HepG2 (cell line): ENCODE data around the gene RPS6KA5. TPM values are rescaled to one million over a fixed set of nuclear protein-coding genes. Genes with fewer than 3 reads are reported as not detected.
A peak's percentile ranks its signal among the peaks of the same experiment; 100 is the strongest.

Experiments used
- BCL6 ChIP-seq: IDR thresholded peaks from 2 replicates; pipeline ENCODE4 v1.6.1; 2016; ENCODE audit warnings: missing genetic modification reagents, missing compliant biosample characterization
- GATA4 ChIP-seq: sonication (generic); IDR thresholded peaks from 2 replicates; pipeline ENCODE4 v1.6.1; 2016; ENCODE audit warnings: antibody characterized with exemption, low read depth, borderline replicate concordance
- HHEX ChIP-seq: IDR thresholded peaks from 2 replicates; pipeline ENCODE4 v1.6.1; 2016; ENCODE audit warnings: control low read depth
- JUN ChIP-seq: sonication (generic); formaldehyde crosslinking; IDR thresholded peaks from 2 replicates; pipeline ENCODE4 v1.4.0; 2020; ENCODE audit warnings: mild to moderate bottlenecking, missing genetic modification reagents
- LCORL ChIP-seq, 2 experiments: fragments of 450-650 bp in 1 of 2; sonication (generic) in 1 of 2; formaldehyde crosslinking in 1 of 2; IDR thresholded peaks; 2 replicates each; pipeline versions ENCODE4 v1.5.0 to v1.6.1; 2017 to 2020; ENCODE audit warnings: antibody characterized with exemption in 1 of 2, missing genetic modification reagents in 1 of 2
- POLR2AphosphoS2 ChIP-seq: IDR thresholded peaks from 2 replicates; pipeline ENCODE4 v1.6.1; 2011; ENCODE audit warnings: low read depth, low read length, improper control_type of control experiment
- RBAK ChIP-seq: sonication (generic); formaldehyde crosslinking; IDR thresholded peaks from 2 replicates; pipeline ENCODE4 v1.5.1; 2020; ENCODE audit warnings: mild to moderate bottlenecking, missing genetic modification reagents
- RFXANK ChIP-seq: IDR thresholded peaks from 2 replicates; pipeline ENCODE4 v1.6.1; 2016
- SOX13 ChIP-seq, 3 experiments: fragments of 450-650 bp in 1 of 3; sonication (generic) in 1 of 3; formaldehyde crosslinking in 1 of 3; IDR thresholded peaks in 2 of 3; conservative IDR thresholded peaks in 1 of 3; 2 replicates each; pipeline versions ENCODE4 v1.5.0 to v1.6.1; 2016 to 2020; ENCODE audit warnings: antibody characterized with exemption in 1 of 3, mild to moderate bottlenecking in 1 of 3, missing compliant biosample characterization in 1 of 3, missing genetic modification reagents in 1 of 3, moderate library complexity in 1 of 3
- ZBTB7B ChIP-seq: sonication (generic); formaldehyde crosslinking; IDR thresholded peaks from 2 replicates; pipeline ENCODE4 v1.4.0; 2020; ENCODE audit warnings: missing genetic modification reagents
- ZFP36 ChIP-seq: fragments of 150-350 bp; IDR thresholded peaks from 2 replicates; pipeline ENCODE4 v1.6.1; 2018; ENCODE audit warnings: borderline replicate concordance, low read length, low read depth; ENCODE audit not compliant: partially characterized antibody
- ZNF101 ChIP-seq: sonication (generic); formaldehyde crosslinking; IDR thresholded peaks from 2 replicates; pipeline ENCODE4 v1.4.0; 2020; ENCODE audit warnings: mild to moderate bottlenecking, low read depth, missing genetic modification reagents, borderline replicate concordance
- ZNF124 ChIP-seq: sonication (generic); formaldehyde crosslinking; IDR thresholded peaks from 2 replicates; pipeline ENCODE4 v1.4.0; 2020; ENCODE audit warnings: missing genetic modification reagents
- ZNF337 ChIP-seq: sonication (generic); formaldehyde crosslinking; IDR thresholded peaks from 2 replicates; pipeline ENCODE4 v1.5.1; 2020; ENCODE audit warnings: missing genetic modification reagents, low read depth, mild to moderate bottlenecking, borderline replicate concordance
- ZNF430 ChIP-seq: sonication (generic); formaldehyde crosslinking; IDR thresholded peaks from 2 replicates; pipeline ENCODE4 v1.9.0; 2021; ENCODE audit warnings: mild to moderate bottlenecking, missing genetic modification reagents
- ZNF44 ChIP-seq: sonication (generic); formaldehyde crosslinking; IDR thresholded peaks from 2 replicates; pipeline ENCODE4 v1.5.1; 2020; ENCODE audit warnings: mild to moderate bottlenecking, missing genetic modification reagents
- ZNF556 ChIP-seq: sonication (generic); formaldehyde crosslinking; IDR thresholded peaks from 2 replicates; pipeline ENCODE4 v1.4.0; 2020; ENCODE audit warnings: mild to moderate bottlenecking, missing genetic modification reagents, borderline replicate concordance
- ZNF780A ChIP-seq: sonication (generic); formaldehyde crosslinking; IDR thresholded peaks from 2 replicates; pipeline ENCODE4 v1.8.0; 2022; ENCODE audit warnings: mild to moderate bottlenecking, missing genetic modification reagents, moderate library complexity
- polyA plus RNA-seq, 8 experiments: library from polyadenylated mRNA; depleted of rRNA in 3 of 8; stranded (reverse) in 7 of 8; unstranded in 1 of 8; fragments of >200 nt; fragmentation: Illumina TruSeq in 4 of 8; extraction: Trizol in 4 of 8; gene quantifications; 2 replicates each; pipeline versions ENCODE4 v1.2.1 to v1.2.3, GENCODE V29; 2011 to 2016; ENCODE audit warnings: low read depth in 4 of 8, missing spikeins in 1 of 8, mixed read lengths in 1 of 8; ENCODE audit not compliant: insufficient read depth in 1 of 8
- total RNA-seq, 5 experiments: library from RNA; depleted of rRNA; stranded (reverse); fragments of >200 nt; fragmentation: Illumina TruSeq; extraction: Trizol; gene quantifications; 2 replicates each; pipeline ENCODE4 v1.2.3, GENCODE V29; 2016; ENCODE audit warnings: low read depth in 1 of 5
- TF ChIP-seq, protein P1 (sequence below): sonication (generic); formaldehyde crosslinking; IDR thresholded peaks from 2 replicates; pipeline ENCODE4 v1.8.0; 2022; ENCODE audit warnings: mild to moderate bottlenecking, missing genetic modification reagents
- TF ChIP-seq, protein P2 (sequence below): sonication (generic); formaldehyde crosslinking; IDR thresholded peaks from 2 replicates; pipeline ENCODE4 v1.9.0; 2021; ENCODE audit warnings: missing genetic modification reagents, borderline replicate concordance
- TF ChIP-seq, protein P3 (sequence below), 2 experiments: fragments of 450-650 bp in 1 of 2; sonication (generic) in 1 of 2; formaldehyde crosslinking; IDR thresholded peaks; 2 replicates each; pipeline versions ENCODE4 v1.5.0 to v1.8.0; 2020 to 2022; ENCODE audit warnings: mild to moderate bottlenecking in 1 of 2, missing genetic modification reagents in 1 of 2
- TF ChIP-seq, protein P4 (sequence below): sonication (generic); formaldehyde crosslinking; IDR thresholded peaks from 2 replicates; pipeline ENCODE4 v1.5.0; 2020; ENCODE audit warnings: mild to moderate bottlenecking, missing genetic modification reagents, moderate library complexity

The RPS6KA5 gene
- total and polyA plus RNA-seq, 2 of the 13 experiments (the other 11 are each of a cell fraction or from before 2014, with no cell fraction given) = 0.50 to 0.58 TPM

DNA sequence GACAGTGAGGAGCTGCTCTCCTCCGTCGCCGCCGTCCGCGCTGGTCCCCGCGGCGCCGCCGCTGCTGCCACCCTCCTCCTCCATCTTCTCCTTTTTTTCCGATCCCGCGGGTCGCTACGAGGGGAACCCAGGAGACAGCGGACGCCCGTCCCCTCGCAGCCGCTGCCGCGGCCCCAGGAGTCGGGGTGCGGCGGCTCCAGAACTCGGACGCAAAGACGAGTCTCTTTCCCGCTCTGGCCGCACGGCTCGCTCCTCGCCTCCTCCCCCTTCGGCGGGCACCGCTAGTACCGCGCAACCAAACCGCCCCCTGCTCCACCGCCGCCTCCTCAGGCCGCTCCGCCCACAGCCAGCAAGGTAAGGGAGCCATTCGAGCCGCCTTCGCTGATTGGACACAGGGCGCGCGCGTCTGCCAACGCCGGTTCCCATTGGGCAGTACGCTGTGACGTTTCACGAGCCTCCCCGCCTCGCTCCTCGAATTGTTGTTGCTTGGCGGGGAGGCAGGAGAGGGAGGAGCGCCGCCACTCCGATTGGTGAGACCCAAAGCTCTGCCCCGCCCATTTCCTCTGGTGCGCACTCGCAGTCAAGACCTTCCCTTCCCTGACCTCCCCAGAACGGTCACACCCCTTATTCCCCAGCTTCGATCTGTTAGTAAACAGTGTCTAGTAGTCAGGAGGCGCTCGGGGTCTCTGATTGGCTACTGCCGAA lies at the start of gene RPS6KA5 (continued):
- TF ChIP-seq ZFP36 (no peak), GATA4 (no peak), LCORL (IDR thresholded peaks at IDR 0.05) (no peak), LCORL (CRISPR knock-in tag; IDR thresholded peaks at IDR 0.05) (peak; percentile 71), HHEX (no peak), RFXANK (CRISPR knock-in tag) (peak; percentile 90; the same call in 1 of the 2 replicates), BCL6 (CRISPR knock-in tag) (no peak), JUN (CRISPR knock-in tag) (no peak), ZNF337 (CRISPR knock-in tag) (no peak), ZNF780A (CRISPR knock-in tag) (no peak), ZNF430 (CRISPR knock-in tag) (no peak), RBAK (CRISPR knock-in tag) (no peak), POLR2AphosphoS2 (no peak), ZNF101 (no peak), ZNF44 (CRISPR knock-in tag) (no peak), ZNF556 (CRISPR knock-in tag) (no peak; the same call in 1 of the 2 replicates), ZBTB7B (CRISPR knock-in tag) (no peak), ZNF124 (CRISPR knock-in tag) (peak; percentile 17; the same call in 1 of the 2 replicates), SOX13 (IDR thresholded peaks at IDR 0.05) (peak; percentile 56; the same call in 1 of the 2 replicates), SOX13 (CRISPR knock-in tag; conservative IDR thresholded peaks at IDR 0.05 in 1 of 2, IDR thresholded peaks at IDR 0.05 in 1 of 2) (0 out of 4 replicates have a peak, but pooled peaks of 1 of the 2 experiments have one; percentile 2)
- TF ChIP-seq, protein P1, sequence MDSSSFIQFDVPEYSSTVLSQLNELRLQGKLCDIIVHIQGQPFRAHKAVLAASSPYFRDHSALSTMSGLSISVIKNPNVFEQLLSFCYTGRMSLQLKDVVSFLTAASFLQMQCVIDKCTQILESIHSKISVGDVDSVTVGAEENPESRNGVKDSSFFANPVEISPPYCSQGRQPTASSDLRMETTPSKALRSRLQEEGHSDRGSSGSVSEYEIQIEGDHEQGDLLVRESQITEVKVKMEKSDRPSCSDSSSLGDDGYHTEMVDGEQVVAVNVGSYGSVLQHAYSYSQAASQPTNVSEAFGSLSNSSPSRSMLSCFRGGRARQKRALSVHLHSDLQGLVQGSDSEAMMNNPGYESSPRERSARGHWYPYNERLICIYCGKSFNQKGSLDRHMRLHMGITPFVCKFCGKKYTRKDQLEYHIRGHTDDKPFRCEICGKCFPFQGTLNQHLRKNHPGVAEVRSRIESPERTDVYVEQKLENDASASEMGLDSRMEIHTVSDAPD (CRISPR knock-in tag) = no peak
- TF ChIP-seq, protein P2, sequence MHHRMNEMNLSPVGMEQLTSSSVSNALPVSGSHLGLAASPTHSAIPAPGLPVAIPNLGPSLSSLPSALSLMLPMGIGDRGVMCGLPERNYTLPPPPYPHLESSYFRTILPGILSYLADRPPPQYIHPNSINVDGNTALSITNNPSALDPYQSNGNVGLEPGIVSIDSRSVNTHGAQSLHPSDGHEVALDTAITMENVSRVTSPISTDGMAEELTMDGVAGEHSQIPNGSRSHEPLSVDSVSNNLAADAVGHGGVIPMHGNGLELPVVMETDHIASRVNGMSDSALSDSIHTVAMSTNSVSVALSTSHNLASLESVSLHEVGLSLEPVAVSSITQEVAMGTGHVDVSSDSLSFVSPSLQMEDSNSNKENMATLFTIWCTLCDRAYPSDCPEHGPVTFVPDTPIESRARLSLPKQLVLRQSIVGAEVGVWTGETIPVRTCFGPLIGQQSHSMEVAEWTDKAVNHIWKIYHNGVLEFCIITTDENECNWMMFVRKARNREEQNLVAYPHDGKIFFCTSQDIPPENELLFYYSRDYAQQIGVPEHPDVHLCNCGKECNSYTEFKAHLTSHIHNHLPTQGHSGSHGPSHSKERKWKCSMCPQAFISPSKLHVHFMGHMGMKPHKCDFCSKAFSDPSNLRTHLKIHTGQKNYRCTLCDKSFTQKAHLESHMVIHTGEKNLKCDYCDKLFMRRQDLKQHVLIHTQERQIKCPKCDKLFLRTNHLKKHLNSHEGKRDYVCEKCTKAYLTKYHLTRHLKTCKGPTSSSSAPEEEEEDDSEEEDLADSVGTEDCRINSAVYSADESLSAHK (CRISPR knock-in tag) = no peak
- TF ChIP-seq, protein P3, sequence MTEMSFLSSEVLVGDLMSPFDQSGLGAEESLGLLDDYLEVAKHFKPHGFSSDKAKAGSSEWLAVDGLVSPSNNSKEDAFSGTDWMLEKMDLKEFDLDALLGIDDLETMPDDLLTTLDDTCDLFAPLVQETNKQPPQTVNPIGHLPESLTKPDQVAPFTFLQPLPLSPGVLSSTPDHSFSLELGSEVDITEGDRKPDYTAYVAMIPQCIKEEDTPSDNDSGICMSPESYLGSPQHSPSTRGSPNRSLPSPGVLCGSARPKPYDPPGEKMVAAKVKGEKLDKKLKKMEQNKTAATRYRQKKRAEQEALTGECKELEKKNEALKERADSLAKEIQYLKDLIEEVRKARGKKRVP (CRISPR knock-in tag; IDR thresholded peaks at IDR 0.05) = 0 out of 4 replicates have a peak, but pooled peaks of 1 of the 2 experiments have one; percentile 9
- TF ChIP-seq, protein P4, sequence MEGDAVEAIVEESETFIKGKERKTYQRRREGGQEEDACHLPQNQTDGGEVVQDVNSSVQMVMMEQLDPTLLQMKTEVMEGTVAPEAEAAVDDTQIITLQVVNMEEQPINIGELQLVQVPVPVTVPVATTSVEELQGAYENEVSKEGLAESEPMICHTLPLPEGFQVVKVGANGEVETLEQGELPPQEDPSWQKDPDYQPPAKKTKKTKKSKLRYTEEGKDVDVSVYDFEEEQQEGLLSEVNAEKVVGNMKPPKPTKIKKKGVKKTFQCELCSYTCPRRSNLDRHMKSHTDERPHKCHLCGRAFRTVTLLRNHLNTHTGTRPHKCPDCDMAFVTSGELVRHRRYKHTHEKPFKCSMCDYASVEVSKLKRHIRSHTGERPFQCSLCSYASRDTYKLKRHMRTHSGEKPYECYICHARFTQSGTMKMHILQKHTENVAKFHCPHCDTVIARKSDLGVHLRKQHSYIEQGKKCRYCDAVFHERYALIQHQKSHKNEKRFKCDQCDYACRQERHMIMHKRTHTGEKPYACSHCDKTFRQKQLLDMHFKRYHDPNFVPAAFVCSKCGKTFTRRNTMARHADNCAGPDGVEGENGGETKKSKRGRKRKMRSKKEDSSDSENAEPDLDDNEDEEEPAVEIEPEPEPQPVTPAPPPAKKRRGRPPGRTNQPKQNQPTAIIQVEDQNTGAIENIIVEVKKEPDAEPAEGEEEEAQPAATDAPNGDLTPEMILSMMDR (CRISPR knock-in tag) = peak; percentile 16; the same call in 1 of the 2 replicates
